WTC11 (cell line): Measurements from ENCODE around the gene MRPS15.

Source experiments
- JUN ChIP-seq: sonication (generic); formaldehyde crosslinking; IDR thresholded peaks from 2 replicates; pipeline ENCODE4 v1.8.0; 2023; ENCODE audit warnings: mild to moderate bottlenecking, missing genetic modification reagents
- ZNF263 ChIP-seq: sonication (generic); formaldehyde crosslinking; IDR thresholded peaks from 2 replicates; pipeline ENCODE4 v1.8.1; 2022; ENCODE audit warnings: low read depth, mild to moderate bottlenecking, moderate library complexity, missing genetic modification reagents

DNA sequence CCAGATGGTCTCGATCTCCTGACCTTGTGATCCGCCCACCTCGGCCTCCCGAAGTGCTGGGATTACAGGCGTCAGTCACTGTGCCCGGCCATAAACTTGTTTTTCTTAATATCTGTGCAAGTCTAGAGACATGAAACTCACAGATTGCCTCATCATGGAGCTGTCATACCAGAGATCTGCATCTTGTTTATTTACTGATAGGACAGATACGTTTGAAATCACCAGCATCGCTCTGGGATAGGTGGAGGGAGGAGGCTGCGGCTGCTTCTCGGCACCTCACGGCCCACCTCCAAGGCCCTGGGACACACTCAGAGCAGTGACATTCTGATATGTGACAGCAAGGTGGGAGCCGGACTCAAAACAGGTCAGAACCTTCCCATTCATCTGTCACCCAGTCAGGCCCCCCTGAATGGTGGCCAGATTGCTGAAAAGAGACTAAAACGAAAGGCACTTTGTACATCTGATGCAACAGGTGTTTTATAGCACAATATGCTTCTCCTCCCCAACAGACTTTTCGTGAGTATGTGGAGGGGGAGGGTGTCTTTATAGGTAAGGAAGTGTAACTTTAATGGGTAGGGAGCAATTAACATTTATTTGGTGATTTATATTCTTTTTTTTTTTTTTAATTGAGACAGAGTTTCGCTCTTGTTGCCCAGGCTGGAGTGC, 48.4 kb downstream of the MRPS15 start:
- TF ChIP-seq JUN = no peak
- TF ChIP-seq ZNF263 (CRISPR knock-in tag) = no peak
